Measurements from ENCODE around the gene GBX1.

DNA sequence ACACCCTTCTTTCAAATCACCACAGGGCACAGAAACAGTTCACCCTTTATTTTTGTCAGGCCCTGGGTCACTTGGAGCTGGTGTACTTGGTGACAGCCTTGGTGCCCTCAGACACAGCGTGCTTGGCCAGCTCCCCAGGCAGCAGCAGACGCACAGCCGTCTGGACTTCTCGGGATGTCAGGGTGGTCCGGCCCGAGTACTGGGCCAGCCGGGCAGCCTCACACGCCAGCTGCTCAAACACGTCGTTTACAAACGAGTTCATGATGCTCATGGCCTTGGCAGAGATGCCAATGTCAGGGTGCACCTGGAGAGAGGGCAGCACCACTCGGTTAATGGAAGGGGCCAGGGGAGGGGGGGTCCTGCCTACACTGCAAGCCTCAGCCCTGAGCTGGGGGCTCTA lies 40.3 kb upstream of the GBX1 start:
- TF ChIP-seq, protein P1, sequence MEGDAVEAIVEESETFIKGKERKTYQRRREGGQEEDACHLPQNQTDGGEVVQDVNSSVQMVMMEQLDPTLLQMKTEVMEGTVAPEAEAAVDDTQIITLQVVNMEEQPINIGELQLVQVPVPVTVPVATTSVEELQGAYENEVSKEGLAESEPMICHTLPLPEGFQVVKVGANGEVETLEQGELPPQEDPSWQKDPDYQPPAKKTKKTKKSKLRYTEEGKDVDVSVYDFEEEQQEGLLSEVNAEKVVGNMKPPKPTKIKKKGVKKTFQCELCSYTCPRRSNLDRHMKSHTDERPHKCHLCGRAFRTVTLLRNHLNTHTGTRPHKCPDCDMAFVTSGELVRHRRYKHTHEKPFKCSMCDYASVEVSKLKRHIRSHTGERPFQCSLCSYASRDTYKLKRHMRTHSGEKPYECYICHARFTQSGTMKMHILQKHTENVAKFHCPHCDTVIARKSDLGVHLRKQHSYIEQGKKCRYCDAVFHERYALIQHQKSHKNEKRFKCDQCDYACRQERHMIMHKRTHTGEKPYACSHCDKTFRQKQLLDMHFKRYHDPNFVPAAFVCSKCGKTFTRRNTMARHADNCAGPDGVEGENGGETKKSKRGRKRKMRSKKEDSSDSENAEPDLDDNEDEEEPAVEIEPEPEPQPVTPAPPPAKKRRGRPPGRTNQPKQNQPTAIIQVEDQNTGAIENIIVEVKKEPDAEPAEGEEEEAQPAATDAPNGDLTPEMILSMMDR (conservative IDR thresholded peaks at IDR 0.05) = no peak
- no peak for TF ChIP-seq ZFX (IDR thresholded peaks at IDR 0.05)
